ENCODE data around the gene COL4A1. TPM values are rescaled to one million over a fixed set of nuclear protein-coding genes. Genes with fewer than 3 reads are reported as not detected.
"Not testable (repeated sequence)": the region's sequence is repeated elsewhere in the genome, so short reads cannot be mapped to it uniquely, and the experiment has no call there.

The COL4A1 gene
- polyA plus RNA-seq, 1 of the 3 experiments (the other 2 are of a cell fraction): 30.3 TPM

GRCh38 chr13:110322126-110322827 is 15.3 kb upstream of the COL4A1 start:
- Histone ChIP-seq H3K4me2 (no peak overlapping the region), H3K79me2 (ENCODE audit: insufficient read depth) (peaks cover 90% of the 10 kb centered on the region), H3K4me1 (ENCODE audit: control insufficient read depth in 1 of 2, insufficient read depth in 2 of 2, low read depth in 1 of 2, low read length in 1 of 2) (peaks cover 22 to 61% of the 10 kb centered on the region in 2 experiments; a peak in 3 of 4 replicates), H3K4me3 (ENCODE audit: low read depth in 2 of 2, low read length in 1 of 2) (no peak overlapping the region), H3K27ac (ENCODE audit: low read depth in 2 of 2, low read length in 1 of 2) (peak overlapping the region in 1 of 2 experiments; percentile 50; a peak in 2 of 4 replicates), H3K27me3 (ENCODE audit: insufficient read depth) (no peaks in the 10 kb centered on the region), H3K9me3 (no peaks in the 10 kb centered on the region), H3K9ac (no peak overlapping the region), H3K36me3 (replicated peaks in 1 of 2; ENCODE audit: control insufficient read depth in 1 of 2, insufficient read depth in 2 of 2, low read length in 1 of 2) (peaks cover 0 to 6% of the 10 kb centered on the region in 2 experiments), H3K9me2 (no peaks in the 10 kb centered on the region), H4K20me1 (ENCODE audit: insufficient read depth) (no peaks in the 10 kb centered on the region), H3F3A (replicated peaks; ENCODE audit: insufficient read depth) (peaks cover 39% of the 10 kb centered on the region), H2AFZ (ENCODE audit: low read depth) (no peak overlapping the region)
- ChIA-PET POLR2A (no interaction called here), CTCF (interaction anchor here (0.9 to 2.0 kb wide), 3 partner anchors 10 to 47 kb away, joined by 3 to 7 read pairs (median 3); no protein-coding TSS in a partner anchor)
- 97% methylated on average over 16 of the region's 16 CpGs for WGBS (ENCODE audit: low lambda C conversion rate)
- TF ChIP-seq JUND (IDR thresholded peaks at IDR 0.05): no peak
- no peak for TF ChIP-seq MAX (IDR thresholded peaks at IDR 0.05; ENCODE audit: low read depth)
- no peak for TF ChIP-seq ELF1 (IDR thresholded peaks at IDR 0.05)
- TF ChIP-seq USF2 (IDR thresholded peaks at IDR 0.05; ENCODE audit: borderline replicate concordance, low read depth, low read length): no peak
- TF ChIP-seq NFIC (IDR thresholded peaks at IDR 0.05; ENCODE audit: borderline replicate concordance): no peak
- TF ChIP-seq GABPA (IDR thresholded peaks at IDR 0.05; ENCODE audit: low read depth): no peak
- TF ChIP-seq USF1 (IDR thresholded peaks at IDR 0.05; ENCODE audit: borderline replicate concordance, low read depth): no peak
- no peak for TF ChIP-seq RXRA (IDR thresholded peaks at IDR 0.05; ENCODE audit: borderline replicate concordance, low read depth)
- no peak for TF ChIP-seq YY1 (IDR thresholded peaks at IDR 0.05; ENCODE audit: low read depth)
- no peak for TF ChIP-seq ZBTB33 (IDR thresholded peaks at IDR 0.05; ENCODE audit: borderline replicate concordance, low read depth)
- no peak for TF ChIP-seq TAF1 (IDR thresholded peaks at IDR 0.05; ENCODE audit: borderline replicate concordance, low read depth, low read length)
- no peak for TF ChIP-seq GATA2 (CRISPR knock-in tag; IDR thresholded peaks at IDR 0.05)
- no peak for TF ChIP-seq PBX3 (IDR thresholded peaks at IDR 0.05)
- TF ChIP-seq FOXJ3 (CRISPR knock-in tag; IDR thresholded peaks at IDR 0.05): no peak
- TF ChIP-seq SMC3 (IDR thresholded peaks at IDR 0.05; ENCODE audit: low read depth, low read length): no peak
- TF ChIP-seq TEAD4 (IDR thresholded peaks at IDR 0.05; ENCODE audit: borderline replicate concordance, insufficient read depth): no peak
- no peak for DNase-seq

GRCh38 chr13:110321573-110321972 is 14.6 kb upstream of the COL4A1 start:
- peaks cover 15 to 54% of the 10 kb centered on the region in 2 experiments; a peak in 3 of 4 replicates for H3K4me1 ChIP-seq (ENCODE audit: control insufficient read depth in 1 of 2, insufficient read depth in 2 of 2, low read depth in 1 of 2, low read length in 1 of 2)
- CTCF ChIA-PET; H3K9ac ChIP-seq; DNase-seq; POLR2A ChIA-PET; H2AFZ ChIP-seq (ENCODE audit: low read depth); H3K4me3 ChIP-seq (ENCODE audit: low read depth in 2 of 2, low read length in 1 of 2); H3K9me3 ChIP-seq; H3K36me3 ChIP-seq (replicated peaks in 1 of 2; ENCODE audit: control insufficient read depth in 1 of 2, insufficient read depth in 2 of 2, low read length in 1 of 2); H3K9me2 ChIP-seq; H3K27me3 ChIP-seq (ENCODE audit: insufficient read depth); H4K20me1 ChIP-seq (ENCODE audit: insufficient read depth); H3K4me2 ChIP-seq: not testable (repeated sequence)
- peak overlapping the region in 1 of 2 experiments; percentile 89; a peak in 1 of 4 replicates for H3K27ac ChIP-seq (ENCODE audit: low read depth in 2 of 2, low read length in 1 of 2)
- peaks cover 90% of the 10 kb centered on the region for H3K79me2 ChIP-seq (ENCODE audit: insufficient read depth)
- peaks cover 46% of the 10 kb centered on the region for H3F3A ChIP-seq (replicated peaks; ENCODE audit: insufficient read depth)
- 92% methylated on average over 3 of the region's 3 CpGs for WGBS (ENCODE audit: low lambda C conversion rate)
